A549 (cell line): ENCODE data around the gene SNAP25.

Experiments
- CHD2 ChIP-seq: fragments of 150-350 bp; IDR thresholded peaks from 2 replicates; pipeline ENCODE4 v1.6.1; 2014; ENCODE audit warnings: low read length; ENCODE audit not compliant: partially characterized antibody
- FOSL2 ChIP-seq, 2 experiments: fragments of 450-650 bp in 1 of 2; fragments of >200 bp in 1 of 2; sonication (Bioruptor Twin) in 1 of 2; formaldehyde crosslinking; IDR thresholded peaks; 2 replicates each; pipeline versions ENCODE4 v1.5.0 to v1.6.1; 2016 to 2020; ENCODE audit warnings: mild to moderate bottlenecking in 1 of 2, moderate library complexity in 1 of 2
- HOXA7 ChIP-seq: fragments of 250-450 bp; sonication (Bioruptor Pico); IDR thresholded peaks from 2 replicates; pipeline ENCODE4 v1.5.0; 2020; ENCODE audit warnings: mild to moderate bottlenecking, moderate library complexity
- POLR2A ChIP-seq: IDR thresholded peaks from 2 replicates; pipeline ENCODE4 v1.6.1; 2012; ENCODE audit warnings: mild to moderate bottlenecking, low read length
- RAD21 ChIP-seq, 2 experiments: fragments of >200 bp in 1 of 2; sonication (Bioruptor Twin) in 1 of 2; formaldehyde crosslinking in 1 of 2; IDR thresholded peaks in 1 of 2; conservative IDR thresholded peaks in 1 of 2; 2 replicates in 1 of 2; 3 replicates in 1 of 2; pipeline ENCODE4 v1.6.1; 2012 to 2018; ENCODE audit warnings: inconsistent platforms in 1 of 2
- RCOR1 ChIP-seq: fragments of 150-350 bp; IDR thresholded peaks from 2 replicates; pipeline ENCODE4 v1.6.1; 2014; ENCODE audit warnings: antibody characterized with exemption, low read length, low read depth
- RFX5 ChIP-seq: fragments of 450-650 bp; IDR thresholded peaks from 2 replicates; pipeline ENCODE4 v1.7.1; 2014; ENCODE audit warnings: antibody characterized with exemption, mild to moderate bottlenecking, moderate library complexity
- SMC3 ChIP-seq: fragments of >200 bp; sonication (Bioruptor Twin); formaldehyde crosslinking; IDR thresholded peaks from 3 replicates; pipeline ENCODE4 v1.6.1; 2018; ENCODE audit warnings: inconsistent platforms
- TF ChIP-seq, protein P1 (sequence below): fragments of >200 bp; sonication (Bioruptor Twin); formaldehyde crosslinking; IDR thresholded peaks from 3 replicates; pipeline ENCODE4 v1.5.1; 2016
- TF ChIP-seq, protein P2 (sequence below): fragments of >200 bp; sonication (Bioruptor Twin); formaldehyde crosslinking; IDR thresholded peaks from 3 replicates; pipeline ENCODE4 v1.6.1; 2016
- TF ChIP-seq, protein P3 (sequence below): fragments of 200-600 bp; sonication (generic); IDR thresholded peaks from 2 replicates; pipeline ENCODE4 v1.6.1; 2016; ENCODE audit warnings: antibody characterized with exemption, mild to moderate bottlenecking, moderate library complexity

DNA sequence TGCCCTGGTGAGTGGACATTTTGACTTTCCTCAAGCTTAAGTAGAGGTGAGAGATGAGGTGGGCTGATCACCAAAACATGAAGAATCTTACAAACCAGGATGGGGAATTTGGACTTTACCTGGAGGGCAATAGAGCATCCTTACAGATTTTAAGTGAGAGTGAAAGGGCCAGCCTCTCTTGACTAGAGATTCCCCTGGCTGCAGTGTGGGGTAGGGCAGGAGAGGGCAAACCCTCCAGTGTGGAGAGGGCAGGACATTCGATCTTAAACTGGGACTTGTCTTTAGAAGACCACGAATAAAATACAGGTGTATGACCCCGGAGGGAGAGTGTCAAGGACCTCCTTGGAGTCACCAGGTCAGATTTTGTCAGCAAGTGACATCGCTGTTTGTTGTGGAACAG lies 105.1 kb downstream of the SNAP25 start:
- TF ChIP-seq RCOR1 (no peak), RFX5 (no peak), HOXA7 (no peak), CHD2 (no peak), SMC3 (no peak), RAD21 (conservative IDR thresholded peaks at IDR 0.05 in 1 of 2, IDR thresholded peaks at IDR 0.05 in 1 of 2) (no peak), POLR2A (no peak), FOSL2 (IDR thresholded peaks at IDR 0.05) (no peak), FOSL2 (CRISPR knock-in tag; IDR thresholded peaks at IDR 0.05) (no peak)
- TF ChIP-seq, protein P1, sequence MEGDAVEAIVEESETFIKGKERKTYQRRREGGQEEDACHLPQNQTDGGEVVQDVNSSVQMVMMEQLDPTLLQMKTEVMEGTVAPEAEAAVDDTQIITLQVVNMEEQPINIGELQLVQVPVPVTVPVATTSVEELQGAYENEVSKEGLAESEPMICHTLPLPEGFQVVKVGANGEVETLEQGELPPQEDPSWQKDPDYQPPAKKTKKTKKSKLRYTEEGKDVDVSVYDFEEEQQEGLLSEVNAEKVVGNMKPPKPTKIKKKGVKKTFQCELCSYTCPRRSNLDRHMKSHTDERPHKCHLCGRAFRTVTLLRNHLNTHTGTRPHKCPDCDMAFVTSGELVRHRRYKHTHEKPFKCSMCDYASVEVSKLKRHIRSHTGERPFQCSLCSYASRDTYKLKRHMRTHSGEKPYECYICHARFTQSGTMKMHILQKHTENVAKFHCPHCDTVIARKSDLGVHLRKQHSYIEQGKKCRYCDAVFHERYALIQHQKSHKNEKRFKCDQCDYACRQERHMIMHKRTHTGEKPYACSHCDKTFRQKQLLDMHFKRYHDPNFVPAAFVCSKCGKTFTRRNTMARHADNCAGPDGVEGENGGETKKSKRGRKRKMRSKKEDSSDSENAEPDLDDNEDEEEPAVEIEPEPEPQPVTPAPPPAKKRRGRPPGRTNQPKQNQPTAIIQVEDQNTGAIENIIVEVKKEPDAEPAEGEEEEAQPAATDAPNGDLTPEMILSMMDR: no peak
- TF ChIP-seq, protein P2, sequence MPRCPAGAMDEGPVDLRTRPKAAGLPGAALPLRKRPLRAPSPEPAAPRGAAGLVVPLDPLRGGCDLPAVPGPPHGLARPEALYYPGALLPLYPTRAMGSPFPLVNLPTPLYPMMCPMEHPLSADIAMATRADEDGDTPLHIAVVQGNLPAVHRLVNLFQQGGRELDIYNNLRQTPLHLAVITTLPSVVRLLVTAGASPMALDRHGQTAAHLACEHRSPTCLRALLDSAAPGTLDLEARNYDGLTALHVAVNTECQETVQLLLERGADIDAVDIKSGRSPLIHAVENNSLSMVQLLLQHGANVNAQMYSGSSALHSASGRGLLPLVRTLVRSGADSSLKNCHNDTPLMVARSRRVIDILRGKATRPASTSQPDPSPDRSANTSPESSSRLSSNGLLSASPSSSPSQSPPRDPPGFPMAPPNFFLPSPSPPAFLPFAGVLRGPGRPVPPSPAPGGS: no peak
- TF ChIP-seq, protein P3, sequence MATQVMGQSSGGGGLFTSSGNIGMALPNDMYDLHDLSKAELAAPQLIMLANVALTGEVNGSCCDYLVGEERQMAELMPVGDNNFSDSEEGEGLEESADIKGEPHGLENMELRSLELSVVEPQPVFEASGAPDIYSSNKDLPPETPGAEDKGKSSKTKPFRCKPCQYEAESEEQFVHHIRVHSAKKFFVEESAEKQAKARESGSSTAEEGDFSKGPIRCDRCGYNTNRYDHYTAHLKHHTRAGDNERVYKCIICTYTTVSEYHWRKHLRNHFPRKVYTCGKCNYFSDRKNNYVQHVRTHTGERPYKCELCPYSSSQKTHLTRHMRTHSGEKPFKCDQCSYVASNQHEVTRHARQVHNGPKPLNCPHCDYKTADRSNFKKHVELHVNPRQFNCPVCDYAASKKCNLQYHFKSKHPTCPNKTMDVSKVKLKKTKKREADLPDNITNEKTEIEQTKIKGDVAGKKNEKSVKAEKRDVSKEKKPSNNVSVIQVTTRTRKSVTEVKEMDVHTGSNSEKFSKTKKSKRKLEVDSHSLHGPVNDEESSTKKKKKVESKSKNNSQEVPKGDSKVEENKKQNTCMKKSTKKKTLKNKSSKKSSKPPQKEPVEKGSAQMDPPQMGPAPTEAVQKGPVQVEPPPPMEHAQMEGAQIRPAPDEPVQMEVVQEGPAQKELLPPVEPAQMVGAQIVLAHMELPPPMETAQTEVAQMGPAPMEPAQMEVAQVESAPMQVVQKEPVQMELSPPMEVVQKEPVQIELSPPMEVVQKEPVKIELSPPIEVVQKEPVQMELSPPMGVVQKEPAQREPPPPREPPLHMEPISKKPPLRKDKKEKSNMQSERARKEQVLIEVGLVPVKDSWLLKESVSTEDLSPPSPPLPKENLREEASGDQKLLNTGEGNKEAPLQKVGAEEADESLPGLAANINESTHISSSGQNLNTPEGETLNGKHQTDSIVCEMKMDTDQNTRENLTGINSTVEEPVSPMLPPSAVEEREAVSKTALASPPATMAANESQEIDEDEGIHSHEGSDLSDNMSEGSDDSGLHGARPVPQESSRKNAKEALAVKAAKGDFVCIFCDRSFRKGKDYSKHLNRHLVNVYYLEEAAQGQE: no peak
